Gastroesophageal sphincter (tissue), 4 donors: ENCODE results near the gene POLR3K. TPM values are rescaled to one million over a fixed set of nuclear protein-coding genes. Genes with fewer than 3 reads are reported as not detected.

Experiments used
- ATAC-seq: fragments of 150-250 bp; one replicate; pipeline ENCODE4 v1.9.1; 2016; ENCODE audit warnings: mild to moderate bottlenecking, moderate library complexity
- H3K27ac ChIP-seq, 4 donors: fragments of 200-600 bp; sonication (generic) in 3 of 4; 1 replicate in 3 of 4; 2 replicates in 1 of 4; pipeline ENCODE4 v1.5.1; 2016 to 2019
- H3K27me3 ChIP-seq: fragments of 200-600 bp; sonication (generic); one replicate; pipeline ENCODE4 v1.5.1; 2019
- H3K36me3 ChIP-seq, 2 donors: fragments of 200-600 bp; sonication (generic); one replicate each; pipeline ENCODE4 v1.5.1; 2019; ENCODE audit warnings: control low read depth in 1 of 2
- H3K4me1 ChIP-seq, 3 donors: fragments of 200-600 bp; sonication (generic); 1 replicate in 2 of 3; 2 replicates in 1 of 3; pipeline ENCODE4 v1.5.1; 2016 to 2019; ENCODE audit warnings: control low read depth in 2 of 3
- H3K4me3 ChIP-seq, 2 donors: fragments of 200-600 bp; sonication (generic); one replicate each; pipeline ENCODE4 v1.5.1; 2019; ENCODE audit warnings: mild to moderate bottlenecking in 1 of 2, moderate library complexity in 1 of 2
- H3K9me3 ChIP-seq, 3 donors: fragments of 200-600 bp; sonication (generic); one replicate each; pipeline ENCODE4 v1.5.1; 2017 to 2019; ENCODE audit warnings: control low read depth in 2 of 3
- EP300 ChIP-seq: sonication (generic); formaldehyde crosslinking; IDR thresholded peaks from one replicate; pipeline ENCODE4 v1.6.1; 2017; ENCODE audit warnings: antibody characterized with exemption, mild to moderate bottlenecking
- POLR2A ChIP-seq, 2 donors: fragments of 450-650 bp; IDR thresholded peaks; one replicate each; pipeline ENCODE4 v1.6.1; 2017; ENCODE audit warnings: antibody characterized with exemption in 2 of 2, mild to moderate bottlenecking in 2 of 2, moderate library complexity in 1 of 2
- POLR2AphosphoS5 ChIP-seq: sonication (generic); formaldehyde crosslinking; IDR thresholded peaks from one replicate; pipeline ENCODE4 v1.6.1; 2017; ENCODE audit warnings: antibody characterized with exemption
- WGBS, 2 donors: methylation state at CpG; one replicate each; pipeline ENCODE4 v1.1.5; 2018; ENCODE audit warnings: low coverage in 1 of 2; 5-methylcytosine and 5-hydroxymethylcytosine counted together
- total RNA-seq, 4 donors: library from RNA; depleted of rRNA; stranded (reverse); fragments of >200 nt; gene quantifications; one replicate each; pipeline ENCODE4 v1.1.0, GENCODE V29; 2016
- TF ChIP-seq, protein P1 (sequence below), 4 experiments: fragments of 200-600 bp in 2 of 4; fragments of 450-650 bp in 2 of 4; sonication (generic) in 1 of 4; IDR thresholded peaks; one replicate each; pipeline ENCODE4 v1.5.1; 2017 to 2019; ENCODE audit warnings: antibody characterized with exemption in 4 of 4, mild to moderate bottlenecking in 2 of 4, moderate library complexity in 2 of 4

The POLR3K gene
- total RNA-seq, 4 donors from 2014 or later: 2.6 to 5.1 (median 4.5) TPM

DNA sequence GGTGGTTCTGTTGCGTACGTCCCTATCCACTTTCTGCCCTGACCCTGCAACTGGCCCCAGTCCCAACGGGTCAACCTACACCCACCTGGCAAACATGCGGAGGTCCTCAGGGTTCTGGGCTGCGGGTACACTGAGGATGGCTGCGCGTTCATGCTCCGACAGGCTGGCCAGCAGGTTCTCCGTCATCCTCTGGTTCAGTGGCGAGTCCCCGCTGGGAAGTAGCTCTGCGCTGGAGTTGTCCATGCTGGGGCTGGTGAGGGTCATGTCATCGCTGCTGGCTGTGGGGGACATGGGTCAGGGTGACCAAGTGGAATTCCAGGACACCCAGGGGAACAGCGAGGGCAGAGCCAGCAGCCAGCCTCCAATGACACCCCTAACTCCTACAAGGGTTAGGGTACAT, 35.2 kb upstream of the POLR3K start:
- WGBS, 2 donors: 80% methylated on average over 2 of the region's 14 CpGs; no CpG with 5 or more reads in 1 of the 2 donors
- Histone ChIP-seq H3K4me3 (no peak overlapping the region), H3K36me3 (peaks cover 0 to 84% of the 10 kb centered on the region in 2 donors), H3K27me3 (no peaks in the 10 kb centered on the region), H3K9me3 (no peaks in the 10 kb centered on the region), H3K4me1 (peaks cover 0 to 46% (median 25%) of the 10 kb centered on the region in 3 donors), H3K27ac (no peak overlapping the region)
- TF ChIP-seq POLR2AphosphoS5: no peak
- no peak for TF ChIP-seq POLR2A (IDR thresholded peaks at IDR 0.05)
- TF ChIP-seq EP300: no peak
- TF ChIP-seq, protein P1, sequence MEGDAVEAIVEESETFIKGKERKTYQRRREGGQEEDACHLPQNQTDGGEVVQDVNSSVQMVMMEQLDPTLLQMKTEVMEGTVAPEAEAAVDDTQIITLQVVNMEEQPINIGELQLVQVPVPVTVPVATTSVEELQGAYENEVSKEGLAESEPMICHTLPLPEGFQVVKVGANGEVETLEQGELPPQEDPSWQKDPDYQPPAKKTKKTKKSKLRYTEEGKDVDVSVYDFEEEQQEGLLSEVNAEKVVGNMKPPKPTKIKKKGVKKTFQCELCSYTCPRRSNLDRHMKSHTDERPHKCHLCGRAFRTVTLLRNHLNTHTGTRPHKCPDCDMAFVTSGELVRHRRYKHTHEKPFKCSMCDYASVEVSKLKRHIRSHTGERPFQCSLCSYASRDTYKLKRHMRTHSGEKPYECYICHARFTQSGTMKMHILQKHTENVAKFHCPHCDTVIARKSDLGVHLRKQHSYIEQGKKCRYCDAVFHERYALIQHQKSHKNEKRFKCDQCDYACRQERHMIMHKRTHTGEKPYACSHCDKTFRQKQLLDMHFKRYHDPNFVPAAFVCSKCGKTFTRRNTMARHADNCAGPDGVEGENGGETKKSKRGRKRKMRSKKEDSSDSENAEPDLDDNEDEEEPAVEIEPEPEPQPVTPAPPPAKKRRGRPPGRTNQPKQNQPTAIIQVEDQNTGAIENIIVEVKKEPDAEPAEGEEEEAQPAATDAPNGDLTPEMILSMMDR (IDR thresholded peaks at IDR 0.05): no peak
- no peak for ATAC-seq

DNA sequence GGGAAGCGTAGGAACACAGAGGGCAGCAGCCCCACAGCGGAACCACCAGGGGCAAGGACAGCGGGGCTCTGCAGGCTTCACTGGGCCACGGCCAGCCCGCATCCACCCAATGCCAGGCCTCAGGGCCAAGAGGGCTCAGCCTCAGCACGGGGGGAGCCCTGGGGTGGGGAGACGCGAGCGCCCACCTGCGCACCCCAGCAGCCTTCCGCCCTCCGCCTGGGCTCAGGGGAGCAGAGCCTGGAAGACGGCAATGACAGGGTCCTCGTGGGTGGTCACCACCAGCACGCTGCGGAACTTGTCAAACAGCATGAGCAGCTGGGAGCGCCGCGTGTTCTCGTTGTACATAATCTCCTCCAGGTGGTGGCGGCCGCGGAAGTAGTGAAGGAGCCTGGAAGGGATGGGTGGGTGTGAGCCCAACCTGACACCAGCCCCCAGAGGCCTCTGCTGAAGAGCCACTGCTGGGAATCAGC, 33.1 kb upstream of the POLR3K start:
- Histone ChIP-seq H3K27me3 (no peaks in the 10 kb centered on the region), H3K9me3 (no peaks in the 10 kb centered on the region), H3K27ac (peak overlapping the region in 1 of 4 donors; percentile 68), H3K4me3 (no peak overlapping the region), H3K4me1 (peaks cover 0 to 41% (median 25%) of the 10 kb centered on the region in 3 donors), H3K36me3 (peaks cover 0 to 85% of the 10 kb centered on the region in 2 donors)
- no peak for TF ChIP-seq POLR2AphosphoS5
- TF ChIP-seq, protein P1 (IDR thresholded peaks at IDR 0.05): no peak
- no peak for TF ChIP-seq EP300
- no peak for TF ChIP-seq POLR2A (IDR thresholded peaks at IDR 0.05)
- WGBS, 2 donors: 74% methylated on average over 5 of the region's 23 CpGs; no CpG with 5 or more reads in 1 of the 2 donors
- no peak for ATAC-seq

DNA sequence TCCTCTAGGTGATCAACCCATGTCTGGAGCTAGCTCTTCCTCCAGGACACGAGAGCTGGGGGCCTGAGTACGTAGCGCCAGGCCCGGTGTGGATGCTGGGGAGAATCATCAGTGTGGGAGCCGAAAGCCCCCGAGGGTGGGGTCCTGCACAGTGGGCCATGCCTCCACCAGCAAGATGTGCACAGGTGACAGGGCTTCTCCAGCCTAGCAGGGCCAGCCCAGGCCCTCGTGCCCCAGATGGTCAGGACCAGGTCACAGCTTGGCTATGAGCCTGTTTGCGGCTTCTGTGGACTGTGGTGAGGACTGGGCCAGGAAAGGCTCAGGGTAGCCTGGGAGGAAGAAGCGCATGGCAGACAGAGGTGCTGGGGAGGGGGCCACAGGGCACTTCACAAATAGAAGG, 32.5 kb upstream of the POLR3K start:
- Histone ChIP-seq H3K4me3 (no peak overlapping the region), H3K4me1 (peaks cover 0 to 35% (median 25%) of the 10 kb centered on the region in 3 donors), H3K27ac (peak overlapping the region in 3 of 4 donors; percentile 47 to 70 (median 68)), H3K27me3 (no peaks in the 10 kb centered on the region), H3K9me3 (no peaks in the 10 kb centered on the region), H3K36me3 (peaks cover 0 to 89% of the 10 kb centered on the region in 2 donors)
- 93% methylated on average over 4 of the region's 9 CpGs; no CpG with 5 or more reads in 1 of the 2 donors for WGBS, 2 donors
- TF ChIP-seq POLR2A (IDR thresholded peaks at IDR 0.05) (no peak), EP300 (no peak), POLR2AphosphoS5 (no peak)
- TF ChIP-seq, protein P1 (IDR thresholded peaks at IDR 0.05): no peak
- no peak for ATAC-seq

DNA sequence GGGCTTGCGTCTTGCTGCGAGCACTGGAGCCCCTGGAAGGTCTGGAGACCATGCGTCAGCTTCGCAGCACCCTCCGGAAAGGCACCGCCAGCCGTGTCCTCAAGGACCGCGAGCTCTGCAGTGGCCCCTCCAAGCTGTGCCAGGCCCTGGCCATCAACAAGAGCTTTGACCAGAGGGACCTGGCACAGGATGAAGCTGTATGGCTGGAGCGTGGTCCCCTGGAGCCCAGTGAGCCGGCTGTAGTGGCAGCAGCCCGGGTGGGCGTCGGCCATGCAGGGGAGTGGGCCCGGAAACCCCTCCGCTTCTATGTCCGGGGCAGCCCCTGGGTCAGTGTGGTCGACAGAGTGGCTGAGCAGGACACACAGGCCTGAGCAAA, 32.0 kb upstream of the POLR3K start:
- ATAC-seq: no peak
- H3K27me3 ChIP-seq: no peaks in the 10 kb centered on the region
- no peak overlapping the region for H3K4me3 ChIP-seq
- peaks cover 0 to 35% (median 25%) of the 10 kb centered on the region in 3 donors for H3K4me1 ChIP-seq
- no peak for TF ChIP-seq POLR2A (IDR thresholded peaks at IDR 0.05)
- TF ChIP-seq EP300: no peak
- TF ChIP-seq, protein P1 (IDR thresholded peaks at IDR 0.05): no peak
- TF ChIP-seq POLR2AphosphoS5: no peak
- H3K9me3 ChIP-seq: no peaks in the 10 kb centered on the region
- H3K27ac ChIP-seq: peak overlapping the region in 3 of 4 donors; percentile 68 to 72 (median 70)
- no CpG with 5 or more reads among the region's 18 CpGs for WGBS, 2 donors
- H3K36me3 ChIP-seq: peaks cover 0 to 88% of the 10 kb centered on the region in 2 donors
